Activated T-helper 1 cell treated with anti-CD3 and anti-CD28 coated beads, Interleukin-2, amount 50 U/mL, for 16 hours (primary cell): ENCODE results near the gene PTPRE.

Experiments used
- DNase-seq, 2 donors: peaks; one replicate each; pipeline ENCODE4 v3.0.0-alpha.2; 2020; ENCODE audit warnings: low read depth in 1 of 2, low spot score in 1 of 2

Gene PTPRE

GRCh38 chr10:127907411-127908105 is 655 bp downstream of the PTPRE start:
- no peak for DNase-seq

- no peak for DNase-seq
Observed at GRCh38 chr10:127908106-127908958, 1.4 kb downstream of the PTPRE start.

- no peak for DNase-seq
Observed at GRCh38 chr10:127908959-127909267, 2.0 kb downstream of the PTPRE start.

- DNase-seq, result no peak
Observed at GRCh38 chr10:127909716-127910463, 3.0 kb downstream of the PTPRE start.

- DNase-seq, result no peak
Observed at GRCh38 chr10:127910464-127910770, 3.5 kb downstream of the PTPRE start.

GRCh38 chr10:127911218-127911866 is 4.4 kb downstream of the PTPRE start:
- no peak for DNase-seq

- no peak for DNase-seq
Observed at GRCh38 chr10:127911867-127912257, 5.0 kb downstream of the PTPRE start.

- no peak for DNase-seq
Observed at GRCh38 chr10:127912607-127913367, 5.9 kb downstream of the PTPRE start.

- no peak for DNase-seq
Observed at GRCh38 chr10:127913368-127913759, 6.5 kb downstream of the PTPRE start.

GRCh38 chr10:127915324-127915723 is 8.4 kb downstream of the PTPRE start:
- no peak for DNase-seq

- DNase-seq, result no peak
Observed at GRCh38 chr10:127916826-127917225, 9.9 kb downstream of the PTPRE start.

GRCh38 chr10:127918572-127918971 is 11.7 kb downstream of the PTPRE start:
- no peak for DNase-seq

GRCh38 chr10:127919418-127920271 is 12.7 kb downstream of the PTPRE start:
- no peak for DNase-seq

- DNase-seq, result no peak
Observed at GRCh38 chr10:127920306-127921074, 13.6 kb downstream of the PTPRE start.

GRCh38 chr10:127921075-127921752 is 14.3 kb downstream of the PTPRE start:
- DNase-seq, result no peak

- DNase-seq, result no peak
Observed at GRCh38 chr10:127921753-127922145, 14.8 kb downstream of the PTPRE start.

- no peak for DNase-seq
Observed at GRCh38 chr10:127922206-127922605, 15.3 kb downstream of the PTPRE start.

- no peak for DNase-seq
Observed at GRCh38 chr10:127922675-127923366, 15.9 kb downstream of the PTPRE start.
